Spinal cord (tissue), 10 donors: ENCODE measurements around the gene ACR. TPM values are rescaled to one million over a fixed set of nuclear protein-coding genes. Genes with fewer than 3 reads are reported as not detected.

ENCODE experiments used
- DNase-seq, 6 donors: peaks; one replicate each; pipeline versions ENCODE4 v3.0.0 to v3.0.0-alpha.2; 2013 to 2015; ENCODE audit warnings: low spot score in 6 of 6, low read depth in 4 of 6
- H3K27ac ChIP-seq: one replicate; pipeline ENCODE4 v1.5.1; 2013; ENCODE audit warnings: low read depth, low read length, control low read depth
- H3K27me3 ChIP-seq: one replicate; pipeline ENCODE4 v1.6.1; 2013; ENCODE audit warnings: low read length; ENCODE audit not compliant: control insufficient read depth, insufficient read depth
- H3K36me3 ChIP-seq: one replicate; pipeline ENCODE4 v1.6.1; 2013; ENCODE audit warnings: low read length; ENCODE audit not compliant: control insufficient read depth, insufficient read depth
- H3K4me1 ChIP-seq: one replicate; pipeline ENCODE4 v1.6.1; 2013; ENCODE audit warnings: low read length; ENCODE audit not compliant: control insufficient read depth, insufficient read depth
- H3K4me3 ChIP-seq: one replicate; pipeline ENCODE4 v1.5.1; 2013; ENCODE audit warnings: low read depth, low read length, control low read depth
- H3K9me3 ChIP-seq: one replicate; pipeline ENCODE4 v1.6.1; 2013; ENCODE audit warnings: low read length; ENCODE audit not compliant: control insufficient read depth, insufficient read depth
- WGBS: methylation state at CpG from one replicate; pipeline ENCODE4 v1.1.5; 2013; ENCODE audit warnings: missing lambda C conversion rate; ENCODE audit not compliant: insufficient coverage; 5-methylcytosine and 5-hydroxymethylcytosine counted together
- polyA plus RNA-seq, 2 donors: library from polyadenylated mRNA; unstranded; fragments of 120-200 nt; gene quantifications; one replicate each; pipeline ENCODE4 v1.2.1, GENCODE V29; 2013; ENCODE audit not compliant: insufficient read length in 2 of 2
- total RNA-seq, 2 donors: library from RNA; depleted of rRNA in 1 of 2; stranded (reverse); fragments of 120-200 nt in 1 of 2; fragments of >200 nt in 1 of 2; gene quantifications; one replicate each; pipeline versions ENCODE4 v1.2.3 to v1.2.4, GENCODE V29; 2013 to 2014
- donor health status: healthy.

The ACR gene
- total and polyA plus RNA-seq, 4 donors: 0.17 to 0.98 (median 0.70) TPM; not detected in 1

DNA sequence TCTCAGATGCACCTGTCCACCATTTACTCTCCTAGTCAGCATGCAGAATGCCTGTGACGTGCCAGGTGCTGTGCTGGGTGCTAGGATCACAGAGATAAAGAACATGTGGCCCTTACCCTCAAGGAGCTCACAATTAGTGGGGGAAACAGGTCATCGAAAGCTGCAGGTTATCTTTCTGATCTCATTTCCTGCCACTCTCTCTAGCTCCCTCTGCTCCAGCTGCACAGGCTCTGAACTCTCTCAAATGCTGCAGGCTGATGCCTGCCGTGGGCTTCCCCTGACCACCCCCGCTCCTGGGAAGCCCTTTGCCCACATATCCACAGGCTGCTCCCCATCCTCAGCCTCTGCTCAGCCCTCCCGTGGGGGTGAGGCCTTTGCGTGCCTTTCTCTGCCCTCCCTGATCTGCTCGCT is 35.7 kb upstream of the ACR start:
- Histone ChIP-seq H3K9me3 (no peaks in the 10 kb centered on the region), H3K4me3 (no peak overlapping the region), H3K4me1 (peaks cover 51% of the 10 kb centered on the region), H3K27ac (no peak overlapping the region), H3K27me3 (no peaks in the 10 kb centered on the region), H3K36me3 (peaks cover 85% of the 10 kb centered on the region)
- DNase-seq: no peak
- WGBS: 70% methylated on average over 7 of the region's 7 CpGs

DNA sequence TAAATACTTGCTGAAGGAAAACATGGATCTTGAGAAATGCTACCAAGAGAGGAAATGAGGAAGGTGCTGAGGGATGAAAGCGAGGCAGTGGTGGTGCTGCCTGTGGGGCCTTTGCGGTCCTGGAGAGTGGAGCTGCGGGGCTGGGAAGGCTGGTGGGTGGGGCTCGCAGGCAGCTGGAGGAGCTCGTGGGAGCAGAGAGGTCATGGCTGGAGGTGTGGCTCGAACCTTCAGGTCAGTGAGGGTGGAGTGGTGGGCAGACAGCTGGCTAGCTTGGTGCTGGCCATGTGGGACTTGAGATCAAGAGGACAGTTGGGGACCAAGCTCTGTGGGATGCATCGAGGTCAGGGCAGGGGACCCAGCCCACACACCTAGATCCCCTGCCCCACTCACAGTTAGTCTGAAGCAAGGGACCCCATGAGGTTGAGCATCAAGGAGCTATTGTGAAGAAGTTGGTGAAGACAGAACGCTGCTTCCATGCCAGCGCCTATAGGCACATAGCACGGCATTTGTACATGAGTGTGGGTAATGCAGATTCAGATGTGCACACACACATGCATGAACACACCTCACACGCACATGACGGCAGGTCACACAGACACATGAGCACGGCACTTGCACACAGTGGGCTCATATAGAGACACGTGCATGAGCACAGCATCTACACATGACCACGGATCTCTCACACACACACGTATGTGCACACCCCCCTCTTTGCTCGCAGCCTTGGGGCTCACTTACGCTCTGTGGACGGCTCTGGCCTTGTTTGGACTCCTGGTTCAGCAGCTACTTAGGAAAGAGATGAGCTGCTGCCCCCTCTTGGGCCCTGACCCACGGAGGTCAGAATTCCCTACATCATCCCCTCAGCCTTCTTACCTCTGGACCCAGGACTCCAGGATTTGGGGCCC is 34.9 kb upstream of the ACR start:
- peaks cover 47% of the 10 kb centered on the region for H3K4me1 ChIP-seq
- H3K27ac ChIP-seq: no peak overlapping the region
- no peaks in the 10 kb centered on the region for H3K9me3 ChIP-seq
- WGBS: 86% methylated on average over 16 of the region's 20 CpGs
- H3K4me3 ChIP-seq: no peak overlapping the region
- no peaks in the 10 kb centered on the region for H3K27me3 ChIP-seq
- H3K36me3 ChIP-seq: peaks cover 85% of the 10 kb centered on the region
- no peak for DNase-seq

DNA sequence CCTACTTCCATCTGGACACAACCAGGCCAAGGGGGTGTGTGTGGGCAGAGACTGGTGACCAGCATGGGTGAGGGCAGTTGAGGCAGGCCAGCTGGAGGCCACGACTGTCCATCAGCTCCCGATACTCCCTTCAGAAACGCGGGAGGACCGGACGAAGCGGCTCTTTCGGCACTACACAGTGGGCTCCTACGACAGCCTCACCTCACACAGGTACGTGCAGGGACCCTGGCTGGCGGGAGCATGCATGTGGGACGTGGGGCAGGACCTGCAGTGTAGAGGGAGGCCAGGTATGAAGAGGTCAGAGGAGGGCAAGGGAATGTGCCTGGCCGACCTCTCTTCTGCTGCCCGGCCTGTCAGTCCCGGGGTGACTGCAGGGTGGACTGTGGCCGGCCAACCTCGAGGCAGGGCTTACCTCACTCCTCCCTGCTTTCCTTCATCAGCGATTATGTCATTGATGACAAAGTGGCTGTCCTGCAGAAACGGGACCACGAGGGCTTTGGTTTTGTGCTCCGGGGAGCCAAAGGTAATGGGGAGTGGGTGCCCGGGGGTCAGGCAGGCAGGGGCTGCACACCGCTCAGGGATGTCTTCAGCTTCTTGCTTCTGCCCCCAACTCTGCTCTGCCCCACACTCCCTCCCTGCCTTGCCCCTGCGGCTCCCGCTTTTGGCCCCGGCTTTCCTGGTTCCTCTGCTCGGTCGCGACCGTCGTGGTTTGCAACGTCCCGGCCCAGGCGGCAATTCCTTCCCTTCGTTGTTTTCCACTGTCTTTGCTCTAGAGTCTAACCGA is 34.1 kb upstream of the ACR start:
- peaks cover 39% of the 10 kb centered on the region for H3K4me1 ChIP-seq
- H3K36me3 ChIP-seq: peaks cover 81% of the 10 kb centered on the region
- no peak overlapping the region for H3K4me3 ChIP-seq
- no peak for DNase-seq
- no peaks in the 10 kb centered on the region for H3K9me3 ChIP-seq
- 83% methylated on average over 26 of the region's 36 CpGs for WGBS
- H3K27me3 ChIP-seq: no peaks in the 10 kb centered on the region
- H3K27ac ChIP-seq: no peak overlapping the region

DNA sequence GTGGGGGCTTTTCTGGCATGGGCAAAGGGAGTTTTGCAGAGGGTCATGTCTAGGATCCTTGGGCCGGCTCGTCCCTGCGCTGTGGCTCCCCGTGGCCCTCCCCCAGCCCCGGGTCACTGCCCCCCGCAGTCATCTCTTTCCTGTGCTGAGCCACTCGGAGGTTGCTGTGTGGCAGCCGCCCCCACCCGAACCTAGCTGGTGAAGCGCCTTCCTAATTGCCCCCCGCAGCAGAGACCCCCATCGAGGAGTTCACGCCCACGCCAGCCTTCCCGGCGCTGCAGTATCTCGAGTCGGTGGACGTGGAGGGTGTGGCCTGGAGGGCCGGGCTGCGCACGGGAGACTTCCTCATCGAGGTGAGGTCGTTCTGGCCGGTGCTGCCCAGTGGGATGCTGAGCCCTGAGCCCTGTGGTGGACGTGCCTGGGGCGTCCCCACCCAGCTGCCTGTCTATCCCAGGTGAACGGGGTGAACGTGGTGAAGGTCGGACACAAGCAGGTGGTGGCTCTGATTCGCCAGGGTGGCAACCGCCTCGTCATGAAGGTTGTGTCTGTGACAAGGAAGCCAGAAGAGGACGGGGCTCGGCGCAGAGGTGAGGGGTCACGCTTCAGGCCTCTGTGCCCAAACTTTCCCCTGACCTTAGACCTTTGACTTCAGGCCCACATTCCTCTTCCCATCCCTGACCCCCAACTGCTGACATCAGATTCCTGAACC is 33.3 kb upstream of the ACR start:
- no peak overlapping the region for H3K4me3 ChIP-seq
- peaks cover 79% of the 10 kb centered on the region for H3K36me3 ChIP-seq
- peaks cover 32% of the 10 kb centered on the region for H3K4me1 ChIP-seq
- no peaks in the 10 kb centered on the region for H3K9me3 ChIP-seq
- no peak overlapping the region for H3K27ac ChIP-seq
- no peaks in the 10 kb centered on the region for H3K27me3 ChIP-seq
- WGBS: 72% methylated on average over 33 of the region's 37 CpGs
- no peak for DNase-seq

DNA sequence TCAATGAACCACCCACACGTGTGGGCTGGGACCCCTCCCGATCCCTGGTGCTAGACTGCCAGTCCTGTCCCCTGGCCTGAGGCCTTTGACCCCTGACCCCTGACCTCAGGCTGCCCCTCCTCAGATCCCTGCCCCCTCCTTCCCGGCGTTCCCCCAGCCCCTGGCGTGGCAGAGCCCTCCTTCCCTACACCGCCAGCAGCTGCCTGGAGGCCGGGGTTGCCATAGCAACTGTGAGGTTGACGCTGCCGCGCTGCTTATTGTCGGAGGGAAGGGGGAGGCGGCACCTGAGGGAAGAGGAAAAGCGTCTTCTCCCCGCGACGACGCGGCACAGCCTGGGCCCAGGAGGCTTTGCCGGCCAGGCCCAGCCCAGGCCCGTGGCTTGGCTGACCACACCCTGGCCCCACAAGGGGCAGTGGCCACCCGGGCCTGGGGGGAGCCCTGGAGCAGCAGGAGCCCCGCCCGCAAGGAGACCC is 32.7 kb upstream of the ACR start:
- Histone ChIP-seq H3K27me3 (no peaks in the 10 kb centered on the region), H3K4me1 (peaks cover 27% of the 10 kb centered on the region), H3K9me3 (no peaks in the 10 kb centered on the region), H3K4me3 (no peak overlapping the region), H3K27ac (no peak overlapping the region), H3K36me3 (peaks cover 78% of the 10 kb centered on the region)
- peak; percentile 31 to 98 (median 78) for DNase-seq
- 11% methylated on average over 20 of the region's 23 CpGs for WGBS

DNA sequence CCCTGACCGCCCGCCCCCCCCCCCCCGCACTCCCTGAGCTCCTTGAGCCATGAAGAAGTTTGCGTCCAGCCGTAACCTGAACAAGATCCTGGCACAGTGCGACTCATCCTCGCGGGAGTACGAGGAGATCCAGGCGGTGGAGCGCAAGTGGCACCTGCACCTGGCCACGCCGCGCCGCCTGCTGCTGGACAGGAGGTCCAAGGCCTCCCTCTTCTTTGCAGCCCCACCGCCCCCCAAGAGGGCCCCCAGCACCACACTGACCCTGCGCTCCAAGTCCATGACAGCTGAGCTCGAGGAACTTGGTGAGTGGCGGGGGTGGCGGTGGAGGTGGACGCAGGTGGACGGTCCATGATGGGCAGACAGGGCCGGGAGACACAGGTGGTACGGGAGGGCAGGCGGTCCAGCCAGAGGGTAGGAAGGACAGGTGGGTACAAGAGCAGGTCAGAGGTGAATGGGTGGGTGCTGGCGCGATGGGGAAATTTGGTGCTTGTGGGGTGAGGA is 32.1 kb upstream of the ACR start:
- no peak overlapping the region for H3K27ac ChIP-seq
- H3K36me3 ChIP-seq: peaks cover 78% of the 10 kb centered on the region
- no peak for DNase-seq
- no peak overlapping the region for H3K4me3 ChIP-seq
- H3K27me3 ChIP-seq: no peaks in the 10 kb centered on the region
- WGBS: 84% methylated on average over 21 of the region's 27 CpGs
- peaks cover 30% of the 10 kb centered on the region for H3K4me1 ChIP-seq
- no peaks in the 10 kb centered on the region for H3K9me3 ChIP-seq

DNA sequence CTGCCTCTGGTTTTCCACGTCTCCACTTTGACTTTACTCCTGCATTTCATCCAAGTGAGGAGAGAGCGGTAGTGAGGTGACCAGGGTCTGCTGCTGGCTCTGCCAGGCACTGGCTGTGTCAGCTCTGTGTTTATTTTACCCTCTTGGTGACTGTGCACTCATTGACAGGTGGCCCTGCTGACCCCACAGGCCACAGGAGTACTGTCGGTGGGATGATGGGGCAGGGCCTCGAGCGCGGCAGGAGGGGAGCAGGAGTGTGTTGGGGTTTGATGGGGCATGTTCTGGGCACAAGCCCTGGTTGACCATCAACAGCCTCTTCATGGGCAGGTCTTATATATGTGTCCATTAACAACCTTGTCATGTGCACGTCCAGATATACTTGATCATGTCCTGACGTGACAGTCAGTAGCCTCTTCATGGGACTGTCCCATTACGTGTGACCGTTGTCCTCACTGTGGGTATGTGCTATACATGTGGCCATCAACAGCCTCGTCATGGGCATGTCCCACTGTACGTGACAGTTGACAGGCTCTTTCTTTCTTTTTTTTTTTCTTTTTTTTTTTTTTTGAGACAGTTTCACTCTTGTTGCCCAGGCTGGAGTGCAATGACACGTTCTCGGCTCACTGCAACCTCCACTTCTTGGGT is 31.4 kb upstream of the ACR start:
- Histone ChIP-seq H3K4me1 (peaks cover 37% of the 10 kb centered on the region), H3K27ac (no peak overlapping the region), H3K9me3 (no peaks in the 10 kb centered on the region), H3K36me3 (peaks cover 78% of the 10 kb centered on the region), H3K4me3 (no peak overlapping the region), H3K27me3 (no peaks in the 10 kb centered on the region)
- 90% methylated on average over 7 of the region's 14 CpGs for WGBS
- no peak for DNase-seq

DNA sequence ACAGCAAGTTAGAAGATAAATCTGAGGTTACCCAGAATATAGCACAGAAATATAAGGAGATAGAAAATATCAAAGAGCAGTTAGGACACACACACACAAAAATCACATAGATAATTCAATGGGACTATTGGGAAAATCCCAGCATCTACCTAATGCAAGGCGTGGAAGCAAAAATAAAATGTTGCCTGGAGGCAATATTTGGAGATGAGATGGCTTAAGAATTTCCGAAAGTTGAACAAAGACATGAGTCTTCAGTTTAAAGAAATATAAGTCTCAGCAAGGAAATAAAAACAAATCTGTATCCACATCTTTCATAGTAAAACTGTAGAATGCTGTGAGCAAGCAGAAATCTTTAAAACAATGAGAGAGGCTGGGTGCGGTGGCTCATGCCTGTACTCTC is 29.5 kb upstream of the ACR start:
- H3K36me3 ChIP-seq: peaks cover 66% of the 10 kb centered on the region
- no peak overlapping the region for H3K4me3 ChIP-seq
- peaks cover 55% of the 10 kb centered on the region for H3K4me1 ChIP-seq
- H3K27ac ChIP-seq: no peak overlapping the region
- no peak for DNase-seq
- H3K9me3 ChIP-seq: no peaks in the 10 kb centered on the region
- 100% methylated on average over 1 of the region's 3 CpGs for WGBS
- no peaks in the 10 kb centered on the region for H3K27me3 ChIP-seq

DNA sequence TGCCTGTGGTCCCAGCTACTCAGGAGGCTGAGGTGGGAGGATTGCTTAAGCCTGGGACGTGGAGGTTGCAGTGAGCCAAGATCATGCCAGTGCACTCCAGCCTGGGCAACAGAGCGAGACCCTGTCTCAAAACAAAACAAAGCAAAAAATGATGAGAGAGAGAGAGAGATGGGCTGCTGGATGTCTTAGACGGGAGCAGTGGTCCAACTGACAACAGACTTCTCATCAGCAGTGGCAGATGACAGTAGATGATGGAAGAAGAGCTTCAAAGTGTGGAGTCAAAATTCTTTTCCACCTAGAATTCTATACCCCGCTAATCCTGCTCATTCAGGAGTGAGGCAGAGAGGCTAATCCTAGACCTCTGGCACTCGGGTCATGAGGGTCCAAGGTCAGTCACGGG is 29.0 kb upstream of the ACR start:
- Histone ChIP-seq H3K27me3 (no peaks in the 10 kb centered on the region), H3K36me3 (peaks cover 61% of the 10 kb centered on the region), H3K4me3 (no peak overlapping the region), H3K4me1 (peaks cover 58% of the 10 kb centered on the region), H3K27ac (no peak overlapping the region), H3K9me3 (no peaks in the 10 kb centered on the region)
- no peak for DNase-seq
- 97% methylated on average over 4 of the region's 6 CpGs for WGBS
